GM12892 (cell line): ENCODE data around the gene TROAP. TPM values are rescaled to one million over a fixed set of nuclear protein-coding genes. Genes with fewer than 3 reads are reported as not detected.
"Not testable (repeated sequence)": the region's sequence is repeated elsewhere in the genome, so short reads cannot be mapped to it uniquely, and the experiment has no call there.

ENCODE experiments used
- DNase-seq: peaks from one replicate; pipeline ENCODE4 v3.0.0; 2011; ENCODE audit not compliant: insufficient read length
- FAIRE-seq: peaks from 2 replicates; lab custom pipeline; 2011; peaks lifted over from hg19 to GRCh38; lab: Jason Lieb, UNC
- POLR2A ChIP-seq: IDR thresholded peaks from 2 replicates; pipeline ENCODE4 v1.6.1; 2011; ENCODE audit warnings: low read depth, low read length, control low read depth
- POLR2AphosphoS5 ChIP-seq: IDR thresholded peaks from 2 replicates; pipeline ENCODE4 v1.6.1; 2011; ENCODE audit warnings: low read depth, low read length, control low read depth
- TAF1 ChIP-seq: IDR thresholded peaks from 2 replicates; pipeline ENCODE4 v1.6.1; 2011; ENCODE audit warnings: low read depth, mild to moderate bottlenecking, control low read depth, low read length, borderline replicate concordance
- polyA plus RNA-seq: library from polyadenylated mRNA; unstranded; fragments of >200 nt; gene quantifications from one replicate; pipeline ENCODE4 v1.2.1, GENCODE V29; 2012; ENCODE audit warnings: missing spikeins, inconsistent platforms; ENCODE audit not compliant: missing spikeins

The TROAP gene
- 21.9 TPM for polyA plus RNA-seq

DNA sequence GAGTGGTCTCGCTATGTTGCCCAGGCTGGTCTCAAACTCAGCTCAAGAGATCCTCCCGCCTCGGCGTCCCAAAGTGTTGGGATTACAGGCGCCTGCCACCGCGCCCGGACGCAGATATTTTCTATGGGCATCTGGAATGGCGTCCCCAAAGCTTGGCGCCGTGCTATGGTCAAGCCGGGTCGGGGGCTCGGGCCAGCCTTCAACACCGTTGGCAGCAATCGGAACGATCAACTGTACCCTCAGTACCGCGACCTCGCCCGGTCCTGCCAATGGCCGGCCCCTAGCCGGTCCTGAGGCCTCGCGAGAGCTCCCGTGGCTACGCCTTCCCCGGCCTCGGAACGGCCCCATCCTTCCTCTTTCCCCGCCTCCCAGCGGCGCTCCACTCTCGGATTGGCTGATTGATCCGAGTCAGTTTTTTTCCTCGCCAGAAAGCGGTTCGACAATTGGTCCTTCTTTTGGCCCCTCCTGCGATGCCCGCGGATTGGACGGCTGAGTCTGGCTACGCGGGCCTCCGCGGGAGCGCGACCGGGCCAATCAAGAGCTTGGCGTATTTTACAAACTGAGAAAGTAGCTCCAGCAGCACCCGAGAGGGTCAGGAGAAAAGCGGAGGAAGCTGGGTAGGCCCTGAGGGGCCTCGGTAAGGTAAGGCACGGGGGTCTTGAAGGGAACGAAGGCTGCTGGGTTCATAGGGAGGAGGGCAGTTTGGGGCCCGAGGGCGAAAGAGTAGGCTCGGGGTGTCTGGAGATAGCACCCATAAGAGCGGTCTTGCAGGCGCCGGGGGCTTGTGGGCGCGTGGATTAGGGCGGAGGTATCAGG, at the start of gene TROAP:
Gene TROAP (plus strand): TSS at position 548 of the 816 bp plus-strand sequence. CDS start 354 bp downstream, outside the sequence.
- FAIRE-seq (peak; percentile 97), DNase-seq (peak; percentile 98)
- TF ChIP-seq POLR2AphosphoS5 (peak; percentile 79), POLR2A (peak; percentile 81; the same call in 1 of the 2 replicates), TAF1 (0 out of 2 replicates have a peak, but pooled peaks have one; percentile 49)

- TF ChIP-seq POLR2A (peak; percentile 57), TAF1 (no peak), POLR2AphosphoS5 (peak; percentile 66)
- FAIRE-seq (no peak), DNase-seq (no peak)
Measured at GRCh38 chr12:49273726-49274395, 49.2 kb upstream of the TROAP start.

- FAIRE-seq (no peak), DNase-seq (no peak)
- 0 out of 2 replicates have a peak, but pooled peaks have one; percentile 22 for TF ChIP-seq POLR2AphosphoS5
- TF ChIP-seq TAF1: no peak
- peak; percentile 12; the same call in 1 of the 2 replicates for TF ChIP-seq POLR2A
Measured at GRCh38 chr12:49274396-49275069, 48.5 kb upstream of the TROAP start.

DNA sequence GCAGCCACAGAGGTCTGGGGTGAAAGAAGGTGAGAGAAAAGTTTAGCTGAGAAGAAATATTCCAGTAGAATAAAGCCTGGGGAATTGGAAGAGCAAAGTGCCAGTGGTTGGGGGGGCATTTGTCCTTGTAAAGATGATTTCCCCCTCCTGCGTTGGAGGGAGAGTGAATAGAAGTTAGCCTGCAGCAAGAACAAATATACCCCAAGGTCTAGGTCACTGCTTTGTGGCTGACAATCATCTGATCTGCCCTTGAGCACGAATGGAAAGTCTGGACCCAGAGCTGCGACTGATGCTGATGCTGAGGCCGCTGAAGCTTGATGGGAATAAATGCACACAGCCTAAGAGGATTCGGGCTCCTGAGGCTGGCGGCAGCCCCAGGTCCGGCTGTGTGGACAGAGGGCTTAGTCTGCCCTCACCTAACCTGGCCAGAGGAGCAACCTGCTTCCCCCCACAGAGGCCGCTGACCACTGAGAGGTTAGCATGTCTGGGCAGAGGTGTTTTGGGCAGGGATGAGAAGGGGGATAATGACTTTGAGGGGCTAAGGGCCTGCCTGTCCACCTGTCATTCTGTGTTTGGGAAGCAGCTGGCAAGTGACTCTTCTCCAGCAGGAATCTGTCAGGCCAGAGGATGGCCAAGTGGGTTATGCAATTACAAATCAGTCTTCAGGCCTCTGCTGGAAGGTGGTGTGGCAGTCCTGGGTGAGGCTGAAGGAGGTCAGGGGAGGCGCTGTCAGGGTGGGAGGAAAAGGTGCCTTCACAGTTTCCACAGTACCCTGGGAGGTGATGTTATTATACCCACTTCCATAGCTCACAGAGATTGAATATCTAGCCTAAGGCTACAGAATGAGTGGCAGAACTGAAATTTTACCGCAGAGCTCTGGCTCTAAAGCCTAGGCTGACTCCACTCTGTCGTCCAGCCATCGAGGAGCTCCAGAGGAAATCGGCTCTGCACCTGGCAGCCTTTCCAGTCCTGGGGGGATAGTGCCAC, 46.5 kb upstream of the TROAP start:
- DNase-seq (no peak), FAIRE-seq (no peak)
- TF ChIP-seq TAF1 (no peak), POLR2AphosphoS5 (no peak), POLR2A (no peak)

DNA sequence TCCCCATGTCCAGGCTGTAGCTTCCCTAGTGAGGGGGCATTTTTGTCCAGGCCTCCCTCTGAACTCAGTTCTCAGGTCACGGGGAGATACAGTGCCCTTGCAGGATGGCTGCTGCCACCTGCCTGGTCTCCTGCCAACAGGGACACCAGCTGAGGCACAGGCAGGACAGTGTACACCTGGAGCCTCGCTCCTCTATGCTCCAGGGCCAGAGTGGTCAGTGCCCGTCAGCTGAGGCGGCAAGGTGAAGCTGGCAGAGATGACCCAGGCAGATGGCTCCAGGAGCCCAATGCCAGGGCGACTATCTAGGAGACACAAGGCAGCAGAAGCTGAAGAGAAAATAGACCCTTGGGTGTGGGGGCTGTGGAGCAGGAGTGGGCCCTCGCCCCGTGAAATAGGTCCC, 45.6 kb upstream of the TROAP start:
- FAIRE-seq: no peak
- TF ChIP-seq POLR2AphosphoS5 (no peak), POLR2A (no peak), TAF1 (no peak)
- no peak for DNase-seq

GRCh38 chr12:49279706-49280159, 43.3 kb upstream of the TROAP start:
- TF ChIP-seq POLR2AphosphoS5 (no peak), TAF1 (no peak), POLR2A (no peak)
- FAIRE-seq (no peak), DNase-seq (no peak)

GRCh38 chr12:49280545-49280944, 42.5 kb upstream of the TROAP start:
- FAIRE-seq, DNase-seq: not testable (repeated sequence)

DNA sequence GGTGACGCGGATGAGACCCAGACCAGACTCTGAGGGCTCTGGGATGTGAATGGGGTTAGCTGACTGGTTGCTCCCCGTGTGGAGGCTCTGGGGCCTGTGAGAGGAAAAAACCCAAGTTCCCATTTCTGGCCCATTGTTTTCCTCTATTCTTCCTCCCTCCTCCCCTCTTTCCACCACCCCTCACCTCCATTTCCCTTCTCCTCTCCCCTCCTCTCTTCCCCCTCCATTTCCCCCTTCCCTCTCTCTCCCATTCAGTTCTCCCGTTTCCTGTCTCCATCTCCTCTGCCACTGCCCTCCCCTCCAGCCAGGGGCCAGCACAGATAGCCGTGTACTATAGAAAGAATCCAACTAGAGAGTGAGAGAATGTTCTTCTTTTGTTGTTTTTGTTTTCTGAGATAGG, 40.8 kb upstream of the TROAP start:
- no peak for DNase-seq
- no peak for FAIRE-seq
- TF ChIP-seq POLR2A (no peak), POLR2AphosphoS5 (no peak), TAF1 (no peak)

- FAIRE-seq, DNase-seq: not testable (repeated sequence)
Measured at GRCh38 chr12:49282740-49283375, 40.2 kb upstream of the TROAP start.

- TF ChIP-seq TAF1 (no peak), POLR2AphosphoS5 (no peak), POLR2A (no peak)
- DNase-seq: no peak
- no peak for FAIRE-seq
Measured at GRCh38 chr12:49283541-49284429, 39.3 kb upstream of the TROAP start.
